Body of pancreas (tissue), 4 donors: ENCODE measurements around the gene PARG. TPM values are rescaled to one million over a fixed set of nuclear protein-coding genes. Genes with fewer than 3 reads are reported as not detected.
"Not testable (repeated sequence)": the region's sequence is repeated elsewhere in the genome, so short reads cannot be mapped to it uniquely, and the experiment has no call there.

Source experiments
- ATAC-seq: fragments of 150-250 bp; one replicate; pipeline ENCODE4 v1.9.1; 2016
- DNase-seq, 4 donors: peaks; one replicate each; pipeline ENCODE4 v3.0.0-alpha.2; 2019
- H3K27ac ChIP-seq, 4 donors: fragments of 200-600 bp; sonication (generic); 1 replicate in 3 of 4; 2 replicates in 1 of 4; pipeline versions ENCODE4 v1.5.1 to v1.6.1; 2016 to 2019; ENCODE audit warnings: mild to moderate bottlenecking in 1 of 4, mixed read lengths in 1 of 4, moderate library complexity in 1 of 4
- H3K27me3 ChIP-seq, 2 donors: fragments of 200-600 bp; sonication (generic); one replicate each; pipeline ENCODE4 v1.6.0; 2016; ENCODE audit warnings: mild to moderate bottlenecking in 1 of 2
- H3K36me3 ChIP-seq, 2 donors: fragments of 200-600 bp; sonication (generic); replicated peaks in 1 of 2; 2 replicates each; pipeline ENCODE4 v1.5.1; 2016; ENCODE audit warnings: low read depth in 2 of 2; ENCODE audit not compliant: insufficient read depth in 1 of 2
- H3K4me1 ChIP-seq: fragments of 200-600 bp; sonication (generic); one replicate; pipeline ENCODE4 v1.6.0; 2016
- H3K4me3 ChIP-seq, 2 donors: fragments of 200-600 bp; sonication (generic); 1 replicate in 1 of 2; 2 replicates in 1 of 2; pipeline ENCODE4 v1.5.1; 2016 to 2019
- H3K9me3 ChIP-seq, 3 donors: fragments of 200-600 bp; sonication (generic); 1 replicate in 2 of 3; 2 replicates in 1 of 3; pipeline ENCODE4 v1.5.1; 2016
- POLR2A ChIP-seq, 3 donors: fragments of 450-650 bp; IDR thresholded peaks; one replicate each; pipeline ENCODE4 v1.6.1; 2016; ENCODE audit warnings: antibody characterized with exemption in 3 of 3, mild to moderate bottlenecking in 2 of 3
- WGBS, 2 donors: methylation state at CpG; one replicate each; pipeline ENCODE4 v1.1.5; 2017; 5-methylcytosine and 5-hydroxymethylcytosine counted together
- intact Hi-C: fragments of 100-400 bp; cut with DNase I; formaldehyde crosslinking; loops from one replicate; pipeline ENCODE4 v1.15.1; 2023
- total RNA-seq, 2 donors: library from RNA; depleted of rRNA; stranded (reverse); fragments of >200 nt; gene quantifications; one replicate each; pipeline ENCODE4 v1.1.0, GENCODE V29; 2016
- TF ChIP-seq, protein P1 (sequence below), 7 experiments: fragments of 450-650 bp in 4 of 7; fragments of 200-600 bp in 3 of 7; sonication (generic) in 3 of 7; IDR thresholded peaks; one replicate each; pipeline ENCODE4 v1.5.1; 2016 to 2019; ENCODE audit warnings: antibody characterized with exemption in 7 of 7

The PARG gene
- total RNA-seq, 2 donors from 2014 or later = 13.2 to 28.7 TPM

DNA sequence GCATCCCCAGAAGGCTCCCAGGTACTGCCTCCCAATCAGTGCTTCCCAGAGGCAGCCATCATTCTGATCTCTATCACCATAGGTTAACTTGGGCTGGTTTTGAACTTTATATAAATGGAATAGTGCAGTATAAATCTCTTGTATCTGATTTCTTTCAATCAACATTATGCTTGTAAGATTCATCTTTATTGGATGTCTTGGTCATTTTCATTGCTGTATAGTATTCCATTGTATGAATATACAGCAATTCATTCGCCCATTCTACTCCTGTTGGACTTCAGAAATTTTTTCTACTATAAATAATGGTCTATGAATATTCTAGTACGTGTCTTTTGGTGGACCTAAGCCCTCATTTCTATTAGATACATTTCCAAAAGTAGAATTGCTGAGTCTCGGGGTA, 163.6 kb downstream of the PARG start:
- Histone ChIP-seq H3K27ac (no peak overlapping the region), H3K9me3 (no peaks in the 10 kb centered on the region), H3K36me3 (no peaks in the 10 kb centered on the region), H3K4me1 (no peaks in the 10 kb centered on the region), H3K27me3 (no peaks in the 10 kb centered on the region), H3K4me3 (no peak overlapping the region)
- intact Hi-C loops = no loop called here
- ATAC-seq = no peak
- no peak for TF ChIP-seq POLR2A (IDR thresholded peaks at IDR 0.05)
- TF ChIP-seq, protein P1, sequence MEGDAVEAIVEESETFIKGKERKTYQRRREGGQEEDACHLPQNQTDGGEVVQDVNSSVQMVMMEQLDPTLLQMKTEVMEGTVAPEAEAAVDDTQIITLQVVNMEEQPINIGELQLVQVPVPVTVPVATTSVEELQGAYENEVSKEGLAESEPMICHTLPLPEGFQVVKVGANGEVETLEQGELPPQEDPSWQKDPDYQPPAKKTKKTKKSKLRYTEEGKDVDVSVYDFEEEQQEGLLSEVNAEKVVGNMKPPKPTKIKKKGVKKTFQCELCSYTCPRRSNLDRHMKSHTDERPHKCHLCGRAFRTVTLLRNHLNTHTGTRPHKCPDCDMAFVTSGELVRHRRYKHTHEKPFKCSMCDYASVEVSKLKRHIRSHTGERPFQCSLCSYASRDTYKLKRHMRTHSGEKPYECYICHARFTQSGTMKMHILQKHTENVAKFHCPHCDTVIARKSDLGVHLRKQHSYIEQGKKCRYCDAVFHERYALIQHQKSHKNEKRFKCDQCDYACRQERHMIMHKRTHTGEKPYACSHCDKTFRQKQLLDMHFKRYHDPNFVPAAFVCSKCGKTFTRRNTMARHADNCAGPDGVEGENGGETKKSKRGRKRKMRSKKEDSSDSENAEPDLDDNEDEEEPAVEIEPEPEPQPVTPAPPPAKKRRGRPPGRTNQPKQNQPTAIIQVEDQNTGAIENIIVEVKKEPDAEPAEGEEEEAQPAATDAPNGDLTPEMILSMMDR (IDR thresholded peaks at IDR 0.05) = no peak
- 57 to 65% methylated on average over 3 of the region's 3 CpGs for WGBS, 2 donors
- no peak for DNase-seq

DNA sequence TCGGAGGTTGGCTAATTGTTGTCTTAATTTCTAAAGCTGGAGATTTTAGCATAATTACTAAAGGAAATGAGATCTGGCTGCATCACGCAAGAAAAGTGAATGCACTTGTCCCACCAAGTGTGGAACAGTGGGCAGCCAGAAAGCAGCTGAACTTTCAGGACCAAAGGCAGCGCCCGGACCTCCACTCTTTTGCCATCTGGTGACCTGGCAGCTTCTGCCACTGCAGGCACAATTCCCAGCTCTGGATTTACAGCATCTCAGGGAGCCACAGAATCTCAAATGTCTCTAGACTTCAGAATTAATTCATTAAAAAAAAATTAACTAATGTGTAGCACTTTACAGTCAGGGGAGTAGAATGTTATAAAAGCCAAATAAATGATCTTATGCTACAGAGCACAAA, 165.0 kb downstream of the PARG start:
- ATAC-seq = no peak
- H3K27ac ChIP-seq = no peak overlapping the region
- no peaks in the 10 kb centered on the region for H3K4me1 ChIP-seq
- no peaks in the 10 kb centered on the region for H3K27me3 ChIP-seq
- no peaks in the 10 kb centered on the region for H3K36me3 ChIP-seq
- H3K4me3 ChIP-seq = no peak overlapping the region
- H3K9me3 ChIP-seq = no peaks in the 10 kb centered on the region
- TF ChIP-seq, protein P1 (IDR thresholded peaks at IDR 0.05) = no peak
- no peak for TF ChIP-seq POLR2A (IDR thresholded peaks at IDR 0.05)
- DNase-seq = no peak
- intact Hi-C loops = no loop called here
- WGBS, 2 donors = 65 to 68% methylated on average over 4 of the region's 4 CpGs

DNA sequence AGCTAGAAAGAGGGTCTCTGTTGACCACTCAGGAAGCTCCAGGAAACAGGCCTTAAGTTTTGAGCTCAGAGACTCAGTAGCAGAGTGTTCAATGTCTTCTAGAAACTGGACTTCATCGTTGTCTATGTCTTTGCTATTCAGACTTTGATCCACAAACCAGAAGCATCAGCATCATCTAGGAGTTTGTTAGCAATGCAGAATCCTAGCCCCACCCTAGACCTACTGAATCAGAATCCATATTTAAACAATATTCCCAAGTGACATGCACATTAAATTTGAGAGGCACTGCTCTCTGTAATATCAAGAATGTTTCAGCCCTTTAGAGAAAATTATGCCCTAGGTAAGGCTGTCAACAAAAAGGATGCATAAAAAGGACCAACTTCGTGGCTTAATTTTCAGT, 166.8 kb downstream of the PARG start:
- H3K9me3 ChIP-seq = no peaks in the 10 kb centered on the region
- TF ChIP-seq POLR2A (IDR thresholded peaks at IDR 0.05) = no peak
- TF ChIP-seq, protein P1 (IDR thresholded peaks at IDR 0.05) = no peak
- H3K27ac ChIP-seq = no peak overlapping the region
- H3K4me3 ChIP-seq = no peak overlapping the region
- no peak for ATAC-seq
- 38 to 53% methylated on average over 2 of the region's 2 CpGs for WGBS, 2 donors
- no peaks in the 10 kb centered on the region for H3K27me3 ChIP-seq
- intact Hi-C loops = no loop called here
- H3K4me1 ChIP-seq = no peaks in the 10 kb centered on the region
- DNase-seq = no peak
- H3K36me3 ChIP-seq = no peaks in the 10 kb centered on the region

DNA sequence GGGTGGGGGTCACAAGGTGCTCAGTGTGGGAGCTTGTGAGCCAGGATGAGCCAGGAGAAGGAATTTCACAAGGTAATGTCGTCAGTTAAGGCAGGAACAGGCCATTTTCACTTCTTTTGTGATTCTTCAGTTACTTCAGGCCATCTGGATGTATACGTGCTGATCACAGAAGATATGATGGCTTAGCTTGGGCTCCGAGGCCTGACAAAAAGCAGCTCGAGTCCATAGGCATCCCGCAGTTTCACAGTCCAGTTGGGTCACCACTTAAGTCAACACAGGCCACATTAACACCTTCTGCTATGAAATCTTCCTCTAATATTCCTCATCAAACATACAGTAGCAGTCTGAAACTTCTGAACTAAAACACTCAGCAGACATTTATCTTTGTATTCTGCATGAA, 168.9 kb downstream of the PARG start:
- H3K27ac ChIP-seq, intact Hi-C loops, DNase-seq, H3K4me1 ChIP-seq, H3K9me3 ChIP-seq, H3K36me3 ChIP-seq, H3K27me3 ChIP-seq, ATAC-seq, H3K4me3 ChIP-seq: not testable (repeated sequence)
- 25 to 27% methylated on average over 5 of the region's 5 CpGs for WGBS, 2 donors

DNA sequence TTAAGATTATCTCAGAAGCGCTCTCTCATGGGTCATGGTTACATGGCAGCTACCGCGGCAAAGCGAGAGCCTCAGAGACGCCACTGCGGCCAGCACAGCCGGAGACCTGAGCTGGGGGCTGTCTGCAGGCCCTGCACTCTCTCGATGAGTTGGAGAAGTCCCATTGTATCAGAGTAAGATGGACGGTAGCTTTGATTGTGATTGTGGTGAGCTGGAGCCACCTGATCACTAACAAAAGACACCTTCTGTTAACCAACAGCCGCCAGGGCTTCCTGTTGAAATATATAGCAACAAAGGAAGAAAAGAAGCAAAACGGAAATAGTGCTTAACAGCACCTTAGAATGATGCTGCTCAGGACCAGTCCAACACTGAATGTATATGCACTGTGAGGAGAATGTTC, 170.8 kb downstream of the PARG start:
- H3K36me3 ChIP-seq, H3K4me1 ChIP-seq, ATAC-seq, intact Hi-C loops, H3K4me3 ChIP-seq, H3K9me3 ChIP-seq, H3K27me3 ChIP-seq, DNase-seq, H3K27ac ChIP-seq: not testable (repeated sequence)
- 38 to 45% methylated on average over 11 of the region's 11 CpGs for WGBS, 2 donors

DNA sequence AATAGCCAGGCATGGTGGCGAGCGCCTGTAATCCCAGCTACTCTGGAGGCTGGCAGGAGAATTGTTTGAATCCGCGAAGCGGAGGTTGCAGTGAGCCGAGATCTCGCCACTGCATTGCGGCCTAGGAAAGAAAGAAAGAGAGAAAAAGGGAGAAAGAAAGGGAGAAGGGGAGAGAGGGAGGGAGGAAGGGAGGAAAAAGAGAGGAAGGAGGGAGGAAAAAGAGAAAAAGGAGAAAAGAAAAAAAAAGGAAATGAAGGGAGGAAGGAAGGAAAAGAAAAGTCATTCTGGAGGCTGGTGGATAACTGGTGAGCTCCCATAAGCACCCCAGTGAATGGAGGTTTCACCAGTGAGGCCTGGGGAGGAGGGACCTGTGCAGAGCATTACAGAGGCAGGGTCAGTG, 172.1 kb downstream of the PARG start:
- H3K36me3 ChIP-seq = no peaks in the 10 kb centered on the region
- ATAC-seq (no peak), DNase-seq (no peak)
- H3K4me3 ChIP-seq = no peak overlapping the region
- 78 to 95% methylated on average over 8 of the region's 8 CpGs for WGBS, 2 donors
- H3K27ac ChIP-seq = no peak overlapping the region
- no peaks in the 10 kb centered on the region for H3K9me3 ChIP-seq
- H3K4me1 ChIP-seq = no peaks in the 10 kb centered on the region
- intact Hi-C loops = no loop called here
- TF ChIP-seq POLR2A (IDR thresholded peaks at IDR 0.05) = no peak
- TF ChIP-seq, protein P1 (IDR thresholded peaks at IDR 0.05) = no peak
- peaks cover 0 to 12% of the 10 kb centered on the region in 2 donors for H3K27me3 ChIP-seq
